GM20431 (cell line): Measurements from ENCODE around the gene CADPS.

Experiments used
- in situ Hi-C: fragments of 300-500 bp; cut with MseI, MboI; formaldehyde crosslinking; loops from one replicate; pipeline ENCODE4 v1.15.0; 2020; ENCODE audit warnings: low sequenced_read_pairs; ENCODE audit not compliant: unreplicated experiment

Gene CADPS

DNA sequence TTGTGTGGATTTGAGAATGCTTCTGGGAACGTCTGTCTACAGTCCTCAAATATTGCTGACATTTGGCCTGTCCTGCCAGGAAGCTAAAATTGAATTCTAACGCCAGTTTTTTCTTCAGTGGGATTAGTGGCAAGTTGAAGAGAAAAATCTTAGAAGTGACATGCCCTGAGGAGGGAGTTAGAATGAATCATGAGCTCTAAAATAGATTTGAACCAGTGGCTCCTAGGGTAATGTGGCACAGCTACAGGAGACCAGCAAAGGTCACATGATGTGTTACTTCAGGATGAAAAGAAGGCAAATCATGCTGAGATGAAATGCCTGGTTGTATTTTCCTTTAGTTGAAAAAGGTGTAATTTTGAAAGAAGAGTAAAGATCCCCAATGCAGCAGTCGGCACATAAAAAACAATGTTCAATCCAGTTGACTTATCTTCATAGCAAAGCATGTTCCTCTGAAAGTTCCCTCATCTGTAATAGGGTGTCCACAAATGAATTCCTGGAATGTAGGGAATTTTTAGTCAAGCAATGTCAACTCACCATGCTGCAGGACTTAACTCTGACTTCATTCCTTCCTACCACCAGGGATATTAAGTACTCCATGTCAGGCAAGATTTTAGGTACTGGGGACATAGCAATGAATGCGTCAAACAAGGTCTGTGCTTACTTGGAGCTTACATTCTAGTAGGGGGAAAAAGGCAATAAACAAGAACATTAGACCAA lies 171.6 kb downstream of the CADPS start:
- in situ Hi-C loops = no loop called here

- in situ Hi-C loops = no loop called here
These were observed 174.9 kb downstream of the CADPS start for GRCh38 chr3:62700357-62700756.

GRCh38 chr3:62699728-62700127 lies 175.5 kb downstream of the CADPS start:
- in situ Hi-C loops = no loop called here

DNA sequence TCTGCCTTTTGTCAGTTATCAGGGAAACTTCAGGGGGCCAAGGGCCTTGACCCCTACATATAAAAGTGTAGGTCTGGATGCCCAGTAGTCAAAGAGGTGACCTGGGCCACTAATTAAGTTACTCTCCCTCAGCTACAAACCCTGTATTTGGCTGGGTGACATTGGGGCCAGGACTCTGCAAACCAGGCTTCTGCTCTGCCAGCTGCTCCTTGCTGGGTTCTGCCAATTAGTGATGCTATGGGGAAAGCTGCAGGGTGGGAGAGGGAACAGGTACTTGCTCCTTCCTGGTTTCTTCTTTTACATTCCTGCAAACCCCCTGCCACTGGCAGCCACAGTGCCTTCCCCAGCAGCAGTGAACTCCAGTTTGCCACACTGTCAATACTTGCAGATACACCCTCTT lies 179.2 kb downstream of the CADPS start:
- in situ Hi-C loops = no loop called here

- in situ Hi-C loops = no loop called here
These were observed 186.4 kb downstream of the CADPS start for GRCh38 chr3:62688812-62689211.

DNA sequence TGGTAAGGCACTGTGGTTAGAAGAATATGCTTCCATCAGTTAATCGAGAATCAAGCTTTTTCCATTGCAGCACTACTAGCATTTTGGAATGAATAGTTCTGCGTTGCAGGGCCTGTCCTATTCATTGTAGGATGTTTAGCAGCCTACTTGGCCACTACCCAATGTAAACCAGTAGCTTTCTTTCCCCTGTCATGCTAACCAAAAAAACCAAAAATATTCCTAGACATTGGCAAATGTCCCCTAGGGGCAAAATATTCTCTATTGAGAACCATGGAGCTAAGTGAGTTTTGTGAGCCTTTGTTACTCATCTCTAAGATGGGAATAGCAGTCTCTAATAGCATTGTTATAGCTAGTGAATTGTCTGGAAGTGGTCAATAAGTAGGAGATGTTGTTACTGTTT lies 187.2 kb downstream of the CADPS start:
- in situ Hi-C loops = no loop called here

DNA sequence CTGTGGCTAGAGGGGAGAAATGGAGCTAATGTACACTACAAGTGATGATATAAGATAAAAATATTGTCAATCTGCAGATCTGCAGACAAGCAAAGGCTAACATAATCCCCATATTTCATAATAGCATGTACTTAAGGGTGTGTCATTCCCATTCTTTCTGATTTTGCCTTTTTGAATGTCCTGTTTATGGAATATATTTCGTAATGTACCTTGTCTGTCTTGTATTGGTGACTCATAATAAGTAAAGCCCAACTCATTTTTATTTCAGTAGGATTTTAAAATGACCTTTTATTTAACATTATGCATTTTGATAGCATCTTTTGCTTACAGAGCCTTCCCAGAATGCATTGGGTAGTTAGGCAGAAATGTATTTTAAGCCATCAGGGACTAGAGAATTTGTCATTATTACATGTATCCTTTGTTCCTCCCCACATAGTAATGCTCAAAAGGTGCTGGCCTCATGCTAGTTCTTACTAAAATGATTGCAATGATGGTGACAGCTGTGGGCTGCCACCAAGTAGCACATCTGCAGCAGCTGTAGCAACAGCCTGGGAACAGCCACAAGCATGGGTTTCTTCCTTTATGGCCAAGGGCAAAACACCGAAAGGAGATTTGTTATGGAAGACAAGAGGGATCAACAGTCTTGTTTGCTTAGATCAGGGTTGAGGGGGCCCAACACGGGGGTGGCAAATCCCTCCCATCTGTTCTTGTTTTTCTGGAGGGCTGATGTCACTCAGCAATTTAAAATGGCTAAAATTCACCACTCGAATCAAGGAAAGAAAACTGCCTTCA lies 188.5 kb downstream of the CADPS start:
- in situ Hi-C loops = no loop called here

DNA sequence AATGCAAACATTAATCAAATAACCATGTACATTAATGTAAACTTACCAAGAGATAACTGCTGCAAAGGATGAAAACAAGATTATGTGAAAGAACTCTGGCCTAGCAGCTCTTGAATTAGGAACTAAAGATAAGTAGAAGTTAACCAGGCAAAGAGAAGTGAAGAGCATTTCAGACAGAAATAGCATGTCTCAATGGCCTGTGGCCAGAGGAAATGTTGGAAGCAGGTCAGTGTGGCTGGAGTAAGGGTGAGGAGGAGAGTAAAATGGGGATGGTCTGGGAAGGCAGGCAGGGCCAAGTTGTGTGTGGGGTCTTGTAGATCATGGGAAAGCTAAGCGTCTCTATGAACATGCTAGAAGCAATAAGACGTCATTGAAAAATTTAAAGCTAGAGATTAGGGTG lies 192.4 kb downstream of the CADPS start:
- in situ Hi-C loops = no loop called here

DNA sequence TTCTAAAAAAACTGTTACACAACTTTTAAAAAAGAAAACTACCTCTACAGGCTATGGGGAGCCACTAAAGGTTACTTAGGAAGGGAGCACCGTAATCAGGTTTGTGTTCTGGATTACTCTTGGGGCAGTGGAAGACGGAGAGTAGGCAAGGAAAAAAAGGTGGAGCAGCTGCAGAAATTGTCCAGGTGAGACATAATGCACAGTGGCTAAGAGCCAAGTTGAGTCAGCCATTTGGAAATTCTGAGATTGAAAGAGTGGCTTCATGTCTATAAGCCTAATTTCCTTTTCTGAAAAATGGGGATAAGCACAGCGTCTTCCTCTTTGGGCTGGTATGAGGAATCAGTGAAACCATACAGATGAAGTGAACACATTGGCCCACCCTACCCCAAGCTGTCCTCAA lies 195.2 kb downstream of the CADPS start:
- in situ Hi-C loops = no loop called here

- in situ Hi-C loops = no loop called here
These were observed 196.4 kb downstream of the CADPS start for GRCh38 chr3:62678841-62679240.

- in situ Hi-C loops = no loop called here
These were observed 197.3 kb downstream of the CADPS start for GRCh38 chr3:62677926-62678325.

GRCh38 chr3:62676689-62677271 lies 198.4 kb downstream of the CADPS start:
- in situ Hi-C loops = no loop called here

DNA sequence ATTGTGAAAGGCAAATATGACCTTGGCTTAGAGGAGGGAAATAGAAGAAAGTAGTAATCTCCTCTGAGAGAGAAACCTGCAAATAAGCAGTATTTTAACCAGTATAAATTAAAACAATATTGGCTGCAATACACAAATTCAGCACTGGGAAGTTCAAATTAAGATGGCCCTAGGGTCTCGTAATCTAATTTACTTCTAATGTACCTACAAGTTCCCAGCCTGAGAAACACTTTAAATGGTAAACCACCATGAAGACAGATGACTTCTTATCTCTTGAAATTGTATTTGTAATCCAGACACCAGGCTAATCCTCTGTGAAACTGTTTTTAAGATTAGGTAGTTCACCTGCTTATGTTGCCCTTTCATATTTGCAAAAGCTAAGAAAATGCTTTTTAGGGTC lies 199.7 kb downstream of the CADPS start:
- in situ Hi-C loops = no loop called here

GRCh38 chr3:62672988-62673313 lies 202.3 kb downstream of the CADPS start:
- in situ Hi-C loops = no loop called here

DNA sequence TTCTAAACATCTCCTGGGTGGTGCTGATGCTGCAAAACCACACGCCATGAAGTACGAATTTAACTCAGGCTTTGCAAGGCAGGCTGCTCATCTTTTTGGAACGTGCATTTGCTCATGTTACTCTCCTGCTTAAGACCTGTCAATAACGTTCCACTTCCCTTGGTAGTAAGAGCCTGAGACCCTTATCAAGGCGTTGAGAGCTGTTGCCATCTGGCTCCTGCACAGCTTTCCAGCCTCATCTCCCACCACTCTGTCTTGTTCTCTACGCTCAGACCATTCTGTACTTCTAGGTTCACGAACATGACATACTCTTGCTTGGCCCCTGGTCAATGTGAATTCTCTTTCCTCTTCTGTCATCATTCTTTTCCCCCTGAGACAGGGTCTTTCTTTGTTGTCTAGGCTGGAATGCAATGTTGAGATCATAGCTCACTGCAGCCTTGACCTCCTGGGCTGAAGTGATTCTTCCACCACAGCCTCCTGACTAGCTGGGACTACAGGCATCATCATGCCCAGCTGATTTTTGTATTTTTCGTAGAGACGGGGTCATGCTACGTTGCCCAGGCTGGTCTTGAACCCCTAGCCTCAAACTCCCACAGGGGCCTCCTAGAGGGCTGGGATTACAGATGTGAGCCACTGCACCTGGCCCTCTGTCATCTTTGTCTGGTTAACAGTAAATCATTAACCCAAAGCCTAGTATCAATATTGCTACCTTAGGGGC lies 202.8 kb downstream of the CADPS start:
- in situ Hi-C loops = no loop called here

- in situ Hi-C loops = no loop called here
These were observed 204.9 kb downstream of the CADPS start for GRCh38 chr3:62670351-62670750.

GRCh38 chr3:62669161-62669560 lies 206.1 kb downstream of the CADPS start:
- in situ Hi-C loops = no loop called here

GRCh38 chr3:62667714-62668113 lies 207.5 kb downstream of the CADPS start:
- in situ Hi-C loops = no loop called here

GRCh38 chr3:62665627-62666437 lies 209.4 kb downstream of the CADPS start:
- in situ Hi-C loops = no loop called here

- in situ Hi-C loops = no loop called here
These were observed 212.5 kb downstream of the CADPS start for GRCh38 chr3:62662677-62663076.
